Measurements from ENCODE around the gene CHAT. TPM values are rescaled to one million over a fixed set of nuclear protein-coding genes. Genes with fewer than 3 reads are reported as not detected.
"Not testable (repeated sequence)": the region's sequence is repeated elsewhere in the genome, so short reads cannot be mapped to it uniquely, and the experiment has no call there.

CHAT gene
- total and polyA plus RNA-seq, 4 experiments from 2014 or later: not detected

GRCh38 chr10:49679480-49679893 lies 65.7 kb downstream of the CHAT start, which contains the start of gene C10orf53:
TSS of gene C10orf53 (plus strand) at chr10:49679651. CDS start at chr10:49679698, 47 bp downstream.
- Histone ChIP-seq H3K36me3 (ENCODE audit: insufficient read depth, low read length) (no peaks in the 10 kb centered on the region), H3K9me3 (ENCODE audit: control insufficient read depth in 1 of 2, low read length in 2 of 2) (no peaks in the 10 kb centered on the region), H3K4me3 (ENCODE audit: low read length in 2 of 2) (no peak within 1 kb of the TSS), H3K27me3 (ENCODE audit: insufficient read depth, low read length) (no peaks in the 10 kb centered on the region), H3K27ac (ENCODE audit: low read depth, low read length) (no peak within 1 kb of the TSS), H3K4me1 (ENCODE audit: insufficient read depth, low read length) (no peaks in the 10 kb centered on the region)
- Mint-ChIP-seq H3K36me3 (peaks cover 0 to 3% of the 10 kb centered on the region in 2 donors), H3K4me1 (peaks cover 0 to 4% (median 1%) of the 10 kb centered on the region in 4 donors), H3K27ac (no peak within 1 kb of the TSS), H3K4me3 (peak within 1 kb of the TSS in 1 of 8 donors; percentile 20), H3K27me3 (peaks cover 17% of the 10 kb centered on the region in 2 donors), H3K9me3 (peaks cover 2 to 47% (median 20%) of the 10 kb centered on the region in 8 donors)
- no peak for DNase-seq
- CTCF ChIA-PET (ENCODE audit: partially characterized antibody): no interaction called here
- POLR2A ChIA-PET (ENCODE audit: partially characterized antibody): no interaction called here
- intact Hi-C loops (cut with micrococcal nuclease): no loop called here

GRCh38 chr10:49682449-49682848 lies 68.6 kb downstream of the CHAT start:
- H3K27ac Mint-ChIP-seq; H3K4me1 Mint-ChIP-seq; H3K27me3 ChIP-seq (ENCODE audit: insufficient read depth, low read length); H3K36me3 ChIP-seq (ENCODE audit: insufficient read depth, low read length); H3K4me3 Mint-ChIP-seq; H3K4me1 ChIP-seq (ENCODE audit: insufficient read depth, low read length); H3K36me3 Mint-ChIP-seq; H3K4me3 ChIP-seq (ENCODE audit: low read length in 2 of 2); intact Hi-C loops (cut with micrococcal nuclease); H3K27ac ChIP-seq (ENCODE audit: low read depth, low read length); CTCF ChIA-PET (ENCODE audit: partially characterized antibody); DNase-seq; H3K9me3 ChIP-seq (ENCODE audit: control insufficient read depth in 1 of 2, low read length in 2 of 2): not testable (repeated sequence)
- H3K9me3 Mint-ChIP-seq: peaks cover under 1 to 56% (median 32%) of the 10 kb centered on the region in 8 donors
- POLR2A ChIA-PET (ENCODE audit: partially characterized antibody): interaction anchor here (0.6 kb wide), 1 partner anchor 16 kb away, joined by 3 read pairs; no protein-coding TSS in a partner anchor
- H3K27me3 Mint-ChIP-seq: peaks cover 13 to 17% of the 10 kb centered on the region in 2 donors

GRCh38 chr10:49682879-49683278 lies 69.0 kb downstream of the CHAT start:
- H3K9me3 Mint-ChIP-seq: peaks cover 3 to 56% (median 31%) of the 10 kb centered on the region in 8 donors
- no peaks in the 10 kb centered on the region for H3K27me3 ChIP-seq (ENCODE audit: insufficient read depth, low read length)
- H3K9me3 ChIP-seq (ENCODE audit: control insufficient read depth in 1 of 2, low read length in 2 of 2): no peaks in the 10 kb centered on the region
- H3K4me3 Mint-ChIP-seq: no peak overlapping the region
- H3K27me3 Mint-ChIP-seq: peaks cover 17 to 21% of the 10 kb centered on the region in 2 donors
- CTCF ChIA-PET (ENCODE audit: partially characterized antibody): no interaction called here
- no peak overlapping the region for H3K4me3 ChIP-seq (ENCODE audit: low read length in 2 of 2)
- POLR2A ChIA-PET (ENCODE audit: partially characterized antibody): interaction anchor here (0.6 kb wide), 1 partner anchor 16 kb away, joined by 3 read pairs; no protein-coding TSS in a partner anchor
- no peak overlapping the region for H3K27ac ChIP-seq (ENCODE audit: low read depth, low read length)
- no peaks in the 10 kb centered on the region for H3K4me1 ChIP-seq (ENCODE audit: insufficient read depth, low read length)
- H3K36me3 ChIP-seq (ENCODE audit: insufficient read depth, low read length): no peaks in the 10 kb centered on the region
- no peak overlapping the region for H3K27ac Mint-ChIP-seq
- peaks cover 0 to 3% of the 10 kb centered on the region in 2 donors for H3K36me3 Mint-ChIP-seq
- peaks cover 0 to 4% (median 1%) of the 10 kb centered on the region in 4 donors for H3K4me1 Mint-ChIP-seq
- intact Hi-C loops (cut with micrococcal nuclease): no loop called here
- no peak for DNase-seq

GRCh38 chr10:49686651-49687050 lies 72.8 kb downstream of the CHAT start:
- Histone ChIP-seq H3K4me1 (ENCODE audit: insufficient read depth, low read length) (no peaks in the 10 kb centered on the region), H3K27ac (ENCODE audit: low read depth, low read length) (no peak overlapping the region), H3K36me3 (ENCODE audit: insufficient read depth, low read length) (no peaks in the 10 kb centered on the region), H3K4me3 (ENCODE audit: low read length in 2 of 2) (no peak overlapping the region), H3K27me3 (ENCODE audit: insufficient read depth, low read length) (peaks cover 12% of the 10 kb centered on the region), H3K9me3 (ENCODE audit: control insufficient read depth in 1 of 2, low read length in 2 of 2) (no peaks in the 10 kb centered on the region)
- CTCF ChIA-PET (ENCODE audit: partially characterized antibody): no interaction called here
- Mint-ChIP-seq H3K27me3 (peaks cover 32 to 37% of the 10 kb centered on the region in 2 donors), H3K9me3 (peaks cover 3 to 36% (median 22%) of the 10 kb centered on the region in 8 donors), H3K36me3 (no peaks in the 10 kb centered on the region), H3K27ac (no peak overlapping the region), H3K4me1 (no peaks in the 10 kb centered on the region), H3K4me3 (no peak overlapping the region)
- POLR2A ChIA-PET (ENCODE audit: partially characterized antibody): no interaction called here
- no peak for DNase-seq
- intact Hi-C loops (cut with micrococcal nuclease): no loop called here

GRCh38 chr10:49688261-49688846 lies 74.5 kb downstream of the CHAT start:
- POLR2A ChIA-PET (ENCODE audit: partially characterized antibody): no interaction called here
- no peak overlapping the region for H3K4me3 Mint-ChIP-seq
- H3K9me3 Mint-ChIP-seq: peaks cover 3 to 31% (median 18%) of the 10 kb centered on the region in 8 donors
- H3K36me3 Mint-ChIP-seq: no peaks in the 10 kb centered on the region
- Histone ChIP-seq H3K9me3 (ENCODE audit: control insufficient read depth in 1 of 2, low read length in 2 of 2) (no peaks in the 10 kb centered on the region), H3K4me1 (ENCODE audit: insufficient read depth, low read length) (no peaks in the 10 kb centered on the region), H3K4me3 (ENCODE audit: low read length in 2 of 2) (no peak overlapping the region), H3K36me3 (ENCODE audit: insufficient read depth, low read length) (no peaks in the 10 kb centered on the region), H3K27me3 (ENCODE audit: insufficient read depth, low read length) (peaks cover 12% of the 10 kb centered on the region), H3K27ac (ENCODE audit: low read depth, low read length) (no peak overlapping the region)
- H3K4me1 Mint-ChIP-seq: no peaks in the 10 kb centered on the region
- no peak for DNase-seq
- peaks cover 38 to 40% of the 10 kb centered on the region in 2 donors for H3K27me3 Mint-ChIP-seq
- H3K27ac Mint-ChIP-seq: no peak overlapping the region
- intact Hi-C loops (cut with micrococcal nuclease): no loop called here
- CTCF ChIA-PET (ENCODE audit: partially characterized antibody): no interaction called here

- DNase-seq: no peak
- no peaks in the 10 kb centered on the region for H3K36me3 ChIP-seq (ENCODE audit: insufficient read depth, low read length)
- POLR2A ChIA-PET (ENCODE audit: partially characterized antibody): no interaction called here
- Mint-ChIP-seq H3K4me3 (no peak overlapping the region), H3K9me3 (peaks cover 3 to 31% (median 18%) of the 10 kb centered on the region in 8 donors), H3K36me3 (no peaks in the 10 kb centered on the region), H3K27ac (no peak overlapping the region), H3K27me3 (peaks cover 42 to 44% of the 10 kb centered on the region in 2 donors), H3K4me1 (no peaks in the 10 kb centered on the region)
- intact Hi-C loops (cut with micrococcal nuclease): no loop called here
- no peaks in the 10 kb centered on the region for H3K9me3 ChIP-seq (ENCODE audit: control insufficient read depth in 1 of 2, low read length in 2 of 2)
- H3K4me1 ChIP-seq (ENCODE audit: insufficient read depth, low read length): no peaks in the 10 kb centered on the region
- peaks cover 12% of the 10 kb centered on the region for H3K27me3 ChIP-seq (ENCODE audit: insufficient read depth, low read length)
- CTCF ChIA-PET (ENCODE audit: partially characterized antibody): no interaction called here
- no peak overlapping the region for H3K4me3 ChIP-seq (ENCODE audit: low read length in 2 of 2)
- H3K27ac ChIP-seq (ENCODE audit: low read depth, low read length): no peak overlapping the region
Observed at GRCh38 chr10:49688920-49689319, 75.1 kb downstream of the CHAT start.

- H3K36me3 Mint-ChIP-seq: no peaks in the 10 kb centered on the region
- no peak for DNase-seq
- Histone ChIP-seq H3K27me3 (ENCODE audit: insufficient read depth, low read length) (peaks cover 12% of the 10 kb centered on the region), H3K27ac (ENCODE audit: low read depth, low read length) (no peak overlapping the region), H3K4me3 (ENCODE audit: low read length in 2 of 2) (no peak overlapping the region), H3K4me1 (ENCODE audit: insufficient read depth, low read length) (no peaks in the 10 kb centered on the region), H3K36me3 (ENCODE audit: insufficient read depth, low read length) (no peaks in the 10 kb centered on the region), H3K9me3 (ENCODE audit: control insufficient read depth in 1 of 2, low read length in 2 of 2) (no peaks in the 10 kb centered on the region)
- no peak overlapping the region for H3K4me3 Mint-ChIP-seq
- ChIA-PET POLR2A (ENCODE audit: partially characterized antibody) (no interaction called here), CTCF (ENCODE audit: partially characterized antibody) (no interaction called here)
- H3K27me3 Mint-ChIP-seq: peaks cover 40 to 48% of the 10 kb centered on the region in 2 donors
- H3K9me3 Mint-ChIP-seq: peaks cover 3 to 30% (median 18%) of the 10 kb centered on the region in 8 donors
- no peak overlapping the region for H3K27ac Mint-ChIP-seq
- intact Hi-C loops (cut with micrococcal nuclease): no loop called here
- H3K4me1 Mint-ChIP-seq: no peaks in the 10 kb centered on the region
Observed at GRCh38 chr10:49689882-49690510, 76.2 kb downstream of the CHAT start.
